Mucosa of rectum (tissue), 2 donors: ENCODE data around the gene ZNF280C.

Experiments
- H3K27ac ChIP-seq, 2 donors: one replicate each; pipeline ENCODE4 v1.7.0; 2013; ENCODE audit warnings: inconsistent platforms in 2 of 2, low read depth in 2 of 2, low read length in 2 of 2
- H3K27me3 ChIP-seq, 2 donors: one replicate each; pipeline ENCODE4 v1.7.0; 2013; ENCODE audit warnings: low read length in 2 of 2; ENCODE audit not compliant: control insufficient read depth in 2 of 2, insufficient read depth in 2 of 2
- H3K36me3 ChIP-seq, 2 donors: one replicate each; pipeline ENCODE4 v1.7.0; 2013; ENCODE audit warnings: low read length in 2 of 2; ENCODE audit not compliant: control insufficient read depth in 2 of 2, insufficient read depth in 2 of 2
- H3K4me1 ChIP-seq, 2 donors: one replicate each; pipeline ENCODE4 v1.7.0; 2013; ENCODE audit warnings: low read length in 2 of 2, mild to moderate bottlenecking in 1 of 2; ENCODE audit not compliant: control insufficient read depth in 2 of 2, insufficient read depth in 2 of 2
- H3K4me3 ChIP-seq, 2 donors: one replicate each; pipeline ENCODE4 v1.7.0; 2013; ENCODE audit warnings: low read length in 2 of 2
- H3K9ac ChIP-seq, 2 donors: one replicate each; pipeline ENCODE4 v1.7.0; 2013; ENCODE audit warnings: low read length in 2 of 2, low read depth in 1 of 2, mild to moderate bottlenecking in 1 of 2
- H3K9me3 ChIP-seq, 2 donors: one replicate each; pipeline ENCODE4 v1.7.0; 2013; ENCODE audit warnings: low read length in 2 of 2; ENCODE audit not compliant: control insufficient read depth in 2 of 2
- donor health status: healthy.
- donor health status: Normal muscosa, but diverticular disease.

ZNF280C gene

GRCh38 chrX:130216320-130216719 is 52.4 kb downstream of the ZNF280C start:
- no peak overlapping the region for H3K27ac ChIP-seq
- H3K27me3 ChIP-seq = no peaks in the 10 kb centered on the region
- no peak overlapping the region for H3K9ac ChIP-seq
- no peaks in the 10 kb centered on the region for H3K9me3 ChIP-seq
- H3K4me1 ChIP-seq = no peaks in the 10 kb centered on the region
- H3K4me3 ChIP-seq = no peak overlapping the region
- H3K36me3 ChIP-seq = peaks cover 0 to 5% of the 10 kb centered on the region in 2 donors

DNA sequence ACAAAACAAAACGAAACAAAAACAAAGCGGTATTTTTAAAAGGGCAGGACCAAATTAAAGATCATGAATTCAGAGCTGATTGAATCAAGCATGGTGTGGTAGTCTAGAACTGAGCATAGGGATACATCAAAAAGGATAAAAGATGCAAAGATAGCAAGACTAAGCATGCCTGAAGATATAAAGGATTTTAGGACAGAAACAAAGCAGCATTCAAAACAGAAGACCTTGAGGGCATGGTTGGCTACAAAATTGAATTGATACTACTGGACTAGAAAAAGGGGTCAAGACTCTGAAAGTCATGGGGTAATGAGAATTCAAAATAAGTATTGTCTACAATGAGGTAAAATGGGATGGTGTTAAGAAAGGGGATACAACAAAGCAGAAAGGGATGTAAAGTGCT is 55.3 kb downstream of the ZNF280C start:
- no peaks in the 10 kb centered on the region for H3K4me1 ChIP-seq
- no peak overlapping the region for H3K27ac ChIP-seq
- no peaks in the 10 kb centered on the region for H3K27me3 ChIP-seq
- no peak overlapping the region for H3K9ac ChIP-seq
- H3K4me3 ChIP-seq = no peak overlapping the region
- no peaks in the 10 kb centered on the region for H3K9me3 ChIP-seq
- peaks cover 0 to 5% of the 10 kb centered on the region in 2 donors for H3K36me3 ChIP-seq

- peaks cover 0 to 3% of the 10 kb centered on the region in 2 donors for H3K36me3 ChIP-seq
- no peak overlapping the region for H3K4me3 ChIP-seq
- H3K4me1 ChIP-seq = no peaks in the 10 kb centered on the region
- no peak overlapping the region for H3K27ac ChIP-seq
- no peaks in the 10 kb centered on the region for H3K27me3 ChIP-seq
- H3K9me3 ChIP-seq = no peaks in the 10 kb centered on the region
- no peak overlapping the region for H3K9ac ChIP-seq
Measured at GRCh38 chrX:130212371-130212770, 56.3 kb downstream of the ZNF280C start.

DNA sequence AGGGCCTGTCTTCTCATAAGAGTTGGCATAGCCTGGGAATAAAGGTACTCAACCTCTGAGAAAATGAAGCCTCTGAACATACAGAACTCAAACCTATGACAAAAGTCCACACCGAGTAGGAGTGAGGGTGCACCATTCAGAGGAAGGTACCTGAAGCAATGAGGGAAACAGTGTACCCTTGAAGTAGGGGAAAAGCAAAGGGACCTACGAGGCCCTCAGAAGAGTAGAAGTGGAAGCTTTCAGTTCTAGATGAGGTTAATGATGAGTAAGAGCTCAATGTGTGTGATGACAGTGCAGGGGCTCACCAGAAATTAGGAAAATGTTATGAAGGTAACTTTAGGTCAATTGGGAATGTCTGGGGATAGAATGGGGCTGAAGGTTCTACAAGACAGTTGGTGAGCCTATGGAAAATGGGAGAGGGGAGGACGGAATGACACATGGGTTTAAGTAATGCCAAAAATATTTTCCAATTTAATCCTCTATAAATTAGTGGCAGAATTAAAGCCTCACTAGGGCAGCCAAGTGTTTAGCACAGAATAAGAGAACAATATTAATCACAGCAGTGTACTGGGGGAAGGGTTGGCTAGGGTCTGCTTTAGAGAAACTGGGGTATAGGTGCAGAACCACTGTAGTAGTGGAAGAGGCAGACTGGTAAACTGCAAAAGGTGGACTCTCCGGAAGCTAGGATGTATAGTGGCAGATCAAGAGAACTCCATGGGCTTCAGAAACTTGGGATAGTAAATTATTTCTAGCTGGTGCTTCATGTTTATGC is 57.1 kb downstream of the ZNF280C start:
- H3K9me3 ChIP-seq = no peaks in the 10 kb centered on the region
- no peak overlapping the region for H3K9ac ChIP-seq
- H3K27me3 ChIP-seq = no peaks in the 10 kb centered on the region
- no peak overlapping the region for H3K4me3 ChIP-seq
- H3K36me3 ChIP-seq = peaks cover 0 to 3% of the 10 kb centered on the region in 2 donors
- H3K27ac ChIP-seq = no peak overlapping the region
- no peaks in the 10 kb centered on the region for H3K4me1 ChIP-seq

GRCh38 chrX:130204647-130205046 is 64.1 kb downstream of the ZNF280C start:
- Histone ChIP-seq H3K9ac (no peak overlapping the region), H3K36me3 (no peaks in the 10 kb centered on the region)

DNA sequence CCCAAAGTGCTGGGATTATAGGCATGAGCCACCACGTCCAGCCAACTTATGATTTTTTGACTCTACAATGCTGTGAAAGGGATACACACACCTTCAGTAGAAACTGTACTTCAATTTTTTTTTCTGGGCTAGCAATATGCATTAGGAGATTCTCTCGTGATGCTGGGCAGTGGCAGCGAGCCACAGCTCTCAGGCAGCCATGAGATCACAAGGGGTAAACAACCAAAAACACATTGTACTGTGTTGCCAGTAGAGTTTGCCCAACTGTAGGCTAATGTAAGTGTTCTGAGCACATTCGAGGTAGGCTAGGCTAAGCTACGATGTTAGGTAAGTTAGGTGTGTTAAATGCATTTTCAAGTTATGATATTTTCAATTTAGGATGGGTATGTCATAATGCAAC is 71.2 kb downstream of the ZNF280C start:
- Histone ChIP-seq H3K9me3 (no peaks in the 10 kb centered on the region), H3K27me3 (peaks cover 0 to 2% of the 10 kb centered on the region in 2 donors), H3K4me1 (no peaks in the 10 kb centered on the region), H3K27ac (no peak overlapping the region), H3K4me3 (no peak overlapping the region), H3K36me3 (no peaks in the 10 kb centered on the region), H3K9ac (no peak overlapping the region)

More at GRCh38 chrX:130204647-130205046, 64.1 kb downstream of the ZNF280C start:
- Histone ChIP-seq H3K27me3 (no peaks in the 10 kb centered on the region), H3K4me1 (no peaks in the 10 kb centered on the region), H3K27ac (no peak overlapping the region), H3K4me3 (no peak overlapping the region), H3K9me3 (no peaks in the 10 kb centered on the region)

- H3K4me3 ChIP-seq = no peak overlapping the region
- peaks cover 0 to 2% of the 10 kb centered on the region in 2 donors for H3K27me3 ChIP-seq
- H3K4me1 ChIP-seq = no peaks in the 10 kb centered on the region
- no peak overlapping the region for H3K27ac ChIP-seq
- H3K9me3 ChIP-seq = no peaks in the 10 kb centered on the region
- H3K36me3 ChIP-seq = no peaks in the 10 kb centered on the region
- H3K9ac ChIP-seq = no peak overlapping the region
Measured at GRCh38 chrX:130196466-130196865, 72.2 kb downstream of the ZNF280C start.

DNA sequence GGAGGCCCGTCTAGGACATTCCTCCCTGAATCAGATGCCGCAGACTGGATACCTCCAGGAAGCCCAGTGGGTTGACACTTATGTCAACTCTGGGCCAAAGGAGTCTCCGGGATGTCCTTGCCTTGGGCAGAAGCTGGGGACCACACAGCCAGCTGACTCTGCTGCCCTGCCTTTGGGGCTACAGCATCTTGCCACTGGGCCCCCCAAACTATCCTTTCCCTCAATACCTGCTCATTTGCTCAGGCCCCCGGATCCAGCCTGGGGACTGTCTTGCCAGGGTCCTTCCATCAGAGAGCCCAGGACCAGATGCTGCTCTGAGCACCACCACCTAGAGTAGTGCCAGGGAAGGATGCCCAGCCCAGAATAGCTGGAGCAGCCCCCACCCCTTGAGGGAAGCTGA is 77.9 kb downstream of the ZNF280C start:
- H3K27ac ChIP-seq = no peak overlapping the region
- H3K27me3 ChIP-seq = peaks cover 0 to 2% of the 10 kb centered on the region in 2 donors
- H3K9me3 ChIP-seq = no peaks in the 10 kb centered on the region
- no peak overlapping the region for H3K4me3 ChIP-seq
- H3K9ac ChIP-seq = no peak overlapping the region
- no peaks in the 10 kb centered on the region for H3K4me1 ChIP-seq
- H3K36me3 ChIP-seq = no peaks in the 10 kb centered on the region

- Histone ChIP-seq H3K9ac (no peak overlapping the region), H3K27me3 (peaks cover 0 to 3% of the 10 kb centered on the region in 2 donors), H3K27ac (no peak overlapping the region), H3K9me3 (no peaks in the 10 kb centered on the region), H3K36me3 (no peaks in the 10 kb centered on the region), H3K4me3 (no peak overlapping the region), H3K4me1 (no peaks in the 10 kb centered on the region)
Measured at GRCh38 chrX:130186651-130187050, 82.0 kb downstream of the ZNF280C start.

GRCh38 chrX:130184857-130185256 is 83.8 kb downstream of the ZNF280C start:
- Histone ChIP-seq H3K4me1 (no peaks in the 10 kb centered on the region), H3K9me3 (no peaks in the 10 kb centered on the region), H3K4me3 (no peak overlapping the region), H3K27ac (no peak overlapping the region), H3K27me3 (peaks cover 0 to 3% of the 10 kb centered on the region in 2 donors), H3K36me3 (no peaks in the 10 kb centered on the region), H3K9ac (no peak overlapping the region)
